NCI-H510A treated with DMSO at 0.1 percent for 48 hours (cell line): ENCODE data around the gene NOC4L.
A peak's percentile ranks its signal among the peaks of the same experiment; 100 is the strongest.
"Not testable (repeated sequence)": the region's sequence is repeated elsewhere in the genome, so short reads cannot be mapped to it uniquely, and the experiment has no call there.

ENCODE experiments used
- DNase-seq: peaks from one replicate; lab custom pipeline; 2025; lab: John Stamatoyannopoulos, UW

NOC4L gene

DNA sequence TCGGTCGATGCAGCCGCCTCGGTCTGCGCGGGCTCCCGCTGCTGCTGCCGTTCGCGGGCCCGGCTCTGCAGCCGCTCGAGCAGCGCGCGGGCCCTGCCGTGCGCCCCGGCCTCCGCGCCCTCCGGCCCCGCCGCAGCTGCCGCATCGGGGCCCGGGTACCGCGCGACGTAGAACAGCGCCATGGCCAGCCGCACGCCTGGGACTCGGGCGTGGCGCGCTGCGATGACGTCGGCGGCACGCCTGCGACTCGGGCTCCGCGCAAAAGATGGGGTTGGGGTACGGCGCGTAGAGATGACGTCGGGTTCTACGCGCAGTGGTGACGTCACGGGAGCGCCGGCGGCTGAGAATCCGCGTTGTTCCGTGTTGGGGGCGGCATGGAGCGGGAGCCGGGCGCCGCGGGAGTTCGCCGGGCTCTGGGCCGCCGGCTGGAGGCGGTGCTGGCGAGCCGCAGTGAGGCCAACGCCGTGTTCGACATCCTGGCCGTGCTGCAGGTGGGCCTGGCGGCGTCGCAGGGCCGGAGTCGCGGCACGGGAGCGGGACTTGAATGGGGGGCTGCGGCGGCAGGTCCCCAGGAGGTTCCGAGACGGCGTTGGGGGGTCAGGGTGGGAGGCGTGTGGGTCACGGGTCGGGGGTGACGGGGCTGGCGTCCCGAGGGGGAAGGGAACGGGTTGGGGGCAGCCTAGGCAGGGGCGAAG is at the start of gene NOC4L, which contains the start of gene DDX51:
TSS of gene NOC4L (plus strand) at position 343 of the 695 bp plus-strand sequence. CDS start at position 375, 32 bp downstream.
TSS of gene DDX51 (minus strand) at position 205 of the 695 bp plus-strand sequence. CDS start at position 182, 23 bp downstream.
- DNase-seq: peak; percentile 90

DNA sequence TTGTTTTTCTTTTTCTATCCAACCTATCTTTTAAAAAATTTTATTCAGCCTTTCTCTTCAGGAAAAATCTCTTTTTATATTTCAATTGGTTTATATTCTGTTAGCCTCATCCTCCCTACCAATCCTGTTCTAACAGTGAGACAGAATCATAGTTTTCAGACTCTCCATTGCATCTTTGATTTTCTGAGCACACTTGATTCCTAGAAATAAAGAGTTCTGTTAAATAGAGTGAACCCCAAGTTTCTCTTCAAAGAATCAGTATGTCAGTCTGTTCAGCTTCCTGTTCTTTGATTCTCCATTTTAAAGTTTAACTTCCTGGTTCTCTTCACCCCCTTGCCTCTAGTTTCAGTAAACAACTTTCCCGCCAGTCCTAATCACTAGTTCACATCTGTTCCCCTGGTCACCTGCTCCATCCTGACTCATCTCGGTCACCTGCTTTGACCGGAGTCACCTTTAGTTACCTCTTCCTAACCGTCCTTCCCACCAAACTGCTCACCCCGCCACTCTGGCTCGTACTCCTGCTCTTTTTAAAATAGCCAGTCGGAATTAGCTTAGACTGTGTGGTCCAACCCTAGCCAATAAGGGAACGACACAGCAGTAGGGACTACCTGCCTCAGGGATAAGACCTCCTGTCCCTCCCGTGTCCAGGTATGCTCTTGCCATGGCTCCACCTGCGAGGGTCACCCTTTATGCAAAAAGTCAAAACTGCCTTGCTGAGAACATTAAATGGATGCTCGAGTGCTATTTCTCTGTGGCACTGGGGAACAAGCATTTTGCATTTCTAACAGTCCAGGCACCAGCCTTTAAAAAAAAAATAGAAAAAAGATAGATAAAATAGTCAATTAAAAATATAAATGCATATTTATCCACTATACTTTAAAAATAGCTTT is 48.5 kb upstream of the NOC4L start:
- no peak for DNase-seq

DNA sequence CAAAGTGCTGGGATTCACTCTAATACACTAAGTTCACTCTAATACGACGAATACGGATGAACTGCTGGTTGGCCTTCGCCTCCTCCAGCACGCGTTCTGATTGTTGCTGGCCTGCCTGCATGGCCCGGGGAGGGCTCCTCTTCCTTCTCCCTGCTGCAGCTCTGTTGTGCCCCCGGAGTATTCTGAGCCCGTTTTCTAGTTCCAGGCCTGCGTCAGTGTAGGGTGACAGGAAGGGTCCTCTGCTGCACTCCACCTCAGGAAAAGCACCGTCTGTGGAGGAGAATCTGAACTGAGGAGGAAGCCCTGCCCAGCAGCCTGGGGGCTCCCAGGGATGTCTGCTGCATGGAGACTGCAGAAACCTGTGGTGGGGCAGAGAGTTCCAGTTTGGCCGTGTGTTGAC is 44.5 kb upstream of the NOC4L start:
- no peak for DNase-seq

DNA sequence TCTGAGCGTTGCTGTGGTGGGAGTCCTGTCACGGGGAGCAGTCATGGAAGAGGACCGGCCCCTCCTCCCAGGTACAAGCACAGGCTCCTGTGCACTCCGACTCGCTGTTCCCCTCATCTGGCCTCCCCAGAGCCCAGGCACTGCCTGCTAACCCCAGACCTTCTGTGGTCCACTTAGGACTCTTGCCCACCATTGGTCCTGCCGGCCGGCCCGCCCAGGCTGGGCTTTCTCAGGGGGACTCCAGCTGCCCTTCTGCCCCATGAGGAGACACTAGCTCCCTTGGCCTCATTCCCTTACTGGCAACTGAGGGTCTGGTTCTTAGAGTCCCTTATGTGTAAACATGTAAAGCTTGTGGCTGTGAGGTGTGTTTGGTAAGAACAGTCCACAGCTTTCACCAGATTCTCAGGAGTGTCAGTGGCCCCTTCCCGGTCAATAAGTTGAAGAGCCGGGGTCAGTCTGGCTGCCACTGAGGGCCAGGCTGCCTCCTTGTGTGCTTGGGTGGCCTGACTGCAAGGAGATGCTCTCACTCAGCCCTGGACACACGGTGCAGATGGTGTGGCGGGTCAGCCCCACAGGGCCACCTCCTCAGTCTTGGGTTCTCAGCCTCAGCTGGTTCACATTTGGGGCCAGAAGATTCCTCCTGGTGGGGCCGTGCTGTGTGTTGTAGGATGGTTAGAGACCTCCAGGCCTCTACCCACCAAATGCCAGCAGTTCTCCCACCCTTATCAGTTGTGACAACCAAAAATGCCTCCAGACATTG is 43.8 kb upstream of the NOC4L start:
- no peak for DNase-seq

DNA sequence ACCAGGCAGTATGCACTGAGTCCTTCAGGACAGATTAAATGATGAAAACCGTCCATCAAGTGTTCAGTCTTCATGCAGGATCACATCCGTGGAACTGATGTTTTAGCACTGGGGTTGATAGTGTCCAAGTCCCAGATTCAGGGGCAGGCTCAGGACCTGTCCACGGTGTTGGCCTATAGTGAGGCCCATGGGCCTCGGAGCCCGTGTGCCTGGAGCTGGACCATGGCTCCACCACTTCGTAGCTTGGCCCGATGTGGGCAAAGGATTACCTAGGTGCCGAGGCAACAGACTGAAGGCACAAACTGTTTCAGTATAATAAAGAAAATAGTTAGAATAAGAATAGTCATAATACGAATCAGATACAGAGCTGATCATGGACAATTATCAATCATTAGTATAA is 42.0 kb upstream of the NOC4L start:
- no peak for DNase-seq

DNA sequence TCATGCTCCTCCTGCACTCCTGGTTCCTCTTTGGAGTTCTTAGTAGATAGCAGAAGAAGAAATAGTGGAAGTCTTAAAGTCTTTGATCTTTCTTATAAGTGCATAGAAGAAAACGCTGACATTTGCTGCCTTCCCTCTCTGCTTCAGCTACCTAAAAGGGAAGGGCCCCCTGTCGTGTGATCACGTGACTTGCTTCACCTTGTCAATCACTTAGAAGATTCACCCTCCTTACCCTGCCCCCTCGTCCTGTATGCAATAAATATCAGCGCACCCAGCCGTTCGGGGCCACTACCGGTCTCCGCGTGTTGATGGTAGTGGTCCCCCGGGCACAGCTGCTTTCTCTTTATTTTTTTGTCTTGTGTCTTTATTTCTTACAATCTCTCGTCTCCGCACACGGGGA is 41.2 kb upstream of the NOC4L start:
- not testable (repeated sequence) for DNase-seq

DNA sequence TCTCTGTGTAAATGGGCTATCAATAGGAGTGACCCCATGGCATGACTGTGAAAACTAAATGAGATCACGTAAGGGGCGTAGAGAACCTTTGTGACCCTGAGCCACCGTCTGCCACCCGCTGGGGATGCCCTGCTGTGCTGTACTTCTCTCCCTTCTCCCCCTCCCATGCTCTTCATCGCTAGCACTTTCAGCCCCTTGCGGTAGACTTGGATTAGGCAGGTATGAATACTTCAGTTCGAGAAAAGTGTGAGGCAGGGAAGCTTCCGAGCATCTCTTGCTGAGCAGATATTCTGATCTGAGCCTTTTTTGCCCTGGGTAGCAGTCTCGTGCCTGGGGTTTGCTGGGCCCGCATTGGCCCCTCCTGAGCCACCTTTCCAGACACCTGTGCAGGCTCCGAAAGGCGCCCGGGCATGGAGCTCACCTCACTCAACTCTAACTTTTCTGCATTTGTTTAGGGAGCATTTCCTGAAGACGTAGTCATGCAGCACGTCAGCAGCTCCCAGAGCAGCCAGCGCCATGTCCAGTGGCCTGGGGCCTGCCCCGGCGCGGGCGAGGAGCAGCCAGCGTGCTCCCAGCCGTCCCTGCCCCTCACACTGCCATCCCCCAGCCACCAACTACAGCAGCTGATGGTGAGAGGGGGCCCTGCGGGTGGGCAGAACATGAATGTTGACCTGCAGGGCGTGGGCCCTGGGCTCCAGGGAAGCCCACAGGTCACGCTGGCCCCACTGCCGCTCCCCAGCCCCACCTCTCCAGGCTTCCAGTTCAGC is 40.5 kb upstream of the NOC4L start:
- DNase-seq: no peak

DNA sequence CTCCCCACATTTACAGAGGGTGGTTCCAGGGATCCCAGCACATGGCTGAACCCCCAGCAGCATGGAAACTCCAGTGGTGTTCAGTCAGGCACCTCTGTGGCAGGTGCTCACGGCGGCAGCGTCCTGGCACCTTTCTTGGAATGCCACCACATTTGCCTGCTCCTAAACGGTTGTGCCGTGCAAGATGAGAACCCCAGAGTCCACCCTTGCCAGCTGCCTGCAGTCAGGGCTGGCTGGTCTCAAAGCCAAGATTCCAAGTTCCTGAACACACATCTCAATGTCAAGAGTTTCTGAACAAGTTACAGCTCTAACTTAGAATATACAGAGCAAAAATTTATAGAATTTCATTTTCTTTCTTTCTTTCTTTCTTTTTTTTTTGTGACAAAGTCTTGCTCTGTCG is 38.8 kb upstream of the NOC4L start:
- no peak for DNase-seq

DNA sequence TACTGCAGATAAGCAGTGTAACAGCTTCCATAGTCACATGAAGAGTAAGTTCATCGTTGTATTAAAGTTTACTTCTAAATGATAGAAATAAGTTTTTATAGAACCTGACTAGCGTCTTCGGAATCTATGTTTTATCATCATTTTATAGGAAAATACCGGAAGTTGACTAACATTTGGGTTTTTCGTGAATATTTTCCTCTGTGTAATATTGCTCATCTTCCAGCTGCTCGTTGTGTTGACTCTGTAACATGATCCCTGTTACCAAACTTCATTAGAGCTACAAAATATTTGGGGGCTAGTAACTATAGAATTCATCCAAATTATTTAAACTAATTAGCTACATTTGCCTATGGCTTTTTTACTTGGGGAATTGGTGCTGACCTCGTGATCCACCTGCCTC is 37.3 kb upstream of the NOC4L start:
- no peak for DNase-seq

DNA sequence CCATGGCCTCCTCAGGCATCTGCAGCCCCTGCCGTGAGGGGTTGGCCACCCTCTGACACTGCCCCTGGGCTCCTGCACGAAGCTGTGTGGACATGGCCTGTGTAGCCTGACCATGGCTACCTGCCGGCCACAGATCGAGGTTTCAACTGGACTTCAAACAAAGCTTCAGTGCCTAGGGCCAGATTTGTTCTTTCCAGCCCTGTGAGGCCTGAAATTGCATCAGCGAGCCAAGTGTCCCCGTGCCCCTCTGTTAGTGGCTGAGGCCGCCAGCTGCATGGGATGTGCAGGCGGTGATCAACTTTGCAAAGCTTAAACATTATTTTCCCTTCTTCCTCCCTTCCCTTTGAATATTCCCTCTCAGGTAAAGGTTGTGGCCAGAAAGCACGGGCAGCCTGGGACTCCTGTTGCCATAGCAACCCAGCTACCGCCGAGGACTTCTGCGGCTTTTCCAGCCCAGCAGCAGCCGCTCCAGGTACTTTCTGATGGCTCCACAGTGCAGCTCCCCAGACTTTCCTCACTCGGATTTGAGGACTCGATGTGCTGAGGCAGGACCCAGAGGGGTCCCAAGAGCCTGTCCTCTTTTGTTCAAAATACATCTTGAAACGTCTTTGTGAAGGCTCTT is 35.9 kb upstream of the NOC4L start:
- no peak for DNase-seq

DNA sequence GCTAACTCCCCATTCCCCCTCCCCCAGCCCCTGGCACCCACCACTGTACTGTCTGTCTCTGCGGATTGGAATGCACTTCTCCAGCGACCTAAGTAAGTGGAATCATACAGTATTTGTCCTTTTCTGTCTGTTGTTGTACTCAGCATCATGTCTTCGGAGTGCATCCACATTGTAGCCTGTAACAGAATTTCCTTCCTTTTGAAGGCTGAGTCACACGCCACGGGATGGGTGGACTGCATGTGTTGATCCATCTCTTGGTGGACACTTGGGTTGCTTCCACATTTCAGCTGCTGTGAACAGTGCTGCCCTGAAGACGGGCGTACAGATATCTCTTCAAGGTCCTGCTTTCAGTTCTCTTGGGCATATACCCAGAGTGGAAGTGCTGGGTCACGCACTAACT is 34.5 kb upstream of the NOC4L start:
- no peak for DNase-seq

DNA sequence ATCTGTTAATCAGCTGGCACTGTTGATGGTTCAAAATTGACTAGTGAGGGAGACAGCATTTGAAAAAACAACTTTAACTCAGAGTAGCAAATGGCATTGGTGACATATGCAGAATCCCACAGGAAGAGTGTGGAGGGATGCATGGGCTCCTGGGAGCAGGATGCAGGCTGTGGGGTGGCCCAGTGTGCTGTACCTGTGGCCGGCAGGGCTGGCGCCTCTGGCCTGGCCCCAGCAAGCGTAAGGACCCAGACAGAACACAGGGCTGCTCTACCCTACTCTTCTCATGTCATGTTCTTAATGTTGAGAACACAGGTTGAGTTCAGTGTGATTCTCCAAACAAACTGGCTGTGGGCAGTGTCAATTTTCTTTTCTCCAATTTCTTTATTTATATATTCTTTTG is 33.6 kb upstream of the NOC4L start:
- DNase-seq: no peak

DNA sequence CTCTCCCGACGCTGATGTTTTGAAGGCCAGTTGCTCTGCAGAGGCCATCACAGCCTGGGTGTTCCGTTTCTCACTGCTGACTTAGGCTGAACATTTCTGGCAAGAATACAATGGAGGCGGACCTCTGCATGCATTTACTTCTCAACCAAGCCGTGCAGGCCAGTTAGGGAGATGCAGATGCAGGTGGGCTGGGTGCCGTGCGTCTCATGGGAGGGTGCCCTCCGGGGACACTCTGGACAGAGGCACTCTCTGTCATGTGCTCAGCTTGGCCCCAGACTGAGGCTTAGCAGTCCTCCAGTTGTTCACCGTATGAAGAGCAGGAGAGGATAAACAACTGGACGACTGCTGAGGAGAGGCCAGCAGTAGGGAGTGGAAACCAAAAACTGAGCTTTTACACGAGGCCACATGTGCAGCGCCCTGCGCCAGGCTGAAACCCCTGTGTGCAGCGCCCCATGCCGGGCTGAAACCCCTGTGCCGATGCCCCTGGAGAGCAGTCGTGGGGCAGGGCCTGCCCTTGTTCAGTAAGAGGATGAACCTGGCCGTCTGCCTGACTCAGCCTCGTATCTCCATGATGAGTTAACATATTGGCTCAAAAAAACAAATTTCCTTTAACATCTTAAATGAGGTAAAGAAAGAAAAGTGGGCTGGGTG is 32.5 kb upstream of the NOC4L start:
- no peak for DNase-seq

DNA sequence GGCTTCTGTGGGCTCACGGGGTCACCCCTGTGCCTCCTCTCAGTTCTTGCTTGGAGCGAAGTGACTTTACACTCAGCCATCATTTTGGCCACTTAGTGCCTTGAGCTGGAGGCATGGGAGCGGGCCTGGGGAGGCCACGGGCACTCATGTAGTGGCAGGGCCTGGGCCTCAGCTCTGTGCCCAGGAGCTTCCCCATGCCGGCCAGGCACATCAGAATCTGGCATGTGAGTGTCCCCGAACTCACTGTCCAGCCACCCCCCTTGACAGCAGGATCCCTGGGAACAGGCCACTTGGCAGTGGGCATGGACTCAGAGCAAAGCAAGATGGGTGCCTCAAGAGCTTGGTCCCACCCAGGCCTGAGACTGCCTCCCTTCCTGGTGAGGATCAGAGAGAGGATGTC is 29.6 kb upstream of the NOC4L start:
- no peak for DNase-seq

DNA sequence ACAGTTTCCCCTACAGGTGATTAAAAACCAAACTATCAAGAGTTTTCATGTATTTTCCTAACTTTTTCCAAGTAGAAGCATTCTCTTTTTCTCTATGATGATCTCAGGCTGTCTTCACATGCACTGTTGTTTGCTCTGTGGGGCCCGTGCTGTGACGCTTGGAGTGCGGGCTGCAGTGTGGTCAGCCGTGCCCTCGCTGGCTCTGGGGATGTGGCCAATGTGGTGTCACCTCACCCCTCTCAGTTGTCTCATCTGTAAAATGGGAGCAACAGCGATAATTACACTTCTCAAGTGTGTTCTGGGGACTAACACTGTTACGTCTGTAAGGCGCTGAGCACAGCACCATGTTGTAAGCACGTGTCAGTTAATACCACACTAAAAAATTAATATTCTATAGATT is 28.8 kb upstream of the NOC4L start:
- no peak for DNase-seq

DNA sequence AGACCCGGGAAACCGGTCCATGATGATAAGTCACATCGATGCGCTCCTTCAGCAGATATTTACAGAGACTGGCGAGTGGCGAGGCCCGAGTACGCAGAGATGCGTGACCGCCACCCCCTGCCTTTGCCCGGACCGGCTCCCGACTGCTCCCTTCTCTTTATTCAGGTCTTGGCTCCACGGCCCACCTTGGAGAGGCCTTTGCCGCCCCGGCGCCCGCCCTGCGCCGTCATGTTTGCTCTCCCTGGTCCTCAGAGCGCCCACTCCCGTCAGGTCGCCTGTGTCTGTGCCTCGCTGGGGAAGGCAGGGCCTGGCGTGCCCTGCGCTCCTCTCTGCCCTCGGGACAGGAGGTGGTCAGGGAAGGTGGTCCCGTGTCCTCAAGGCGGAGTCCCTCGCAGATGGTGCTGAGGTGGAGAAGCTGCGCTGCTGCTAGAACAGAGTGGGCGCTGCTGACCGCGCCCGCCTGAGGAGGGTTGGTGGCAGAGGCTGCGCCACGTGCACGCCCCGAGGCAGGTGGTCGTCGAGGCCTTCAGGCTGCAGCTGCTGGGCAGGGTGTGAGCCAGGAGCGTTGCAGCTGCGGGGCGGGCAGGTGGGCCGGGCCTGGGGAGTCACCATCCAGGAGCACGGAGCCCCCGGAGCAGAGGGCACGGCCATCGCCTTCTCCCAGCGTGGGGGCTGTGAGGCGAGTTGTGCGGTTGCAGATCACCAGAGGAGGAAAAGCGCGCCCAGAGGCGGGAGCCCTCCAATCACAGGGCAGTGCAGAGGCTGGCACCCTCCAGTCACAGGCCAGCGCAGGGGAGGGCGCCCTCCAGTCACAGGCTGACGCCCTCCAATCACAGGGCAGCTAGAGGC is 27.3 kb upstream of the NOC4L start:
- DNase-seq: no peak

DNA sequence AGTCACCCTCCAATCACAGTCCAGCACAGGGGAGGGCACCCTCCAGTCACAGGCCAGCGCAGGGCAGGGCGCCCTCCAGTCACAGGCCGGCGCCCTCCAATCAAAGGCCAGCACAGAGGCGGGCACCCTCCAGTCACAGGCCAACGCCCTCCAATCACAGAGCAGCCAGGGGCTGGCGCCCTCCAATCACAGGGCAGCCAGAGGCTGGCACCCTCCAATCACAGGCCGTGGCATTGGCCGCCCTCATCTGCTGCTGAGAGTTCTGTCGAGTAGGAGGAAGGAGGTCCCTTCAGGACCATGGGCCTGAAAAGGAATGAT is 26.7 kb upstream of the NOC4L start:
- DNase-seq: no peak

DNA sequence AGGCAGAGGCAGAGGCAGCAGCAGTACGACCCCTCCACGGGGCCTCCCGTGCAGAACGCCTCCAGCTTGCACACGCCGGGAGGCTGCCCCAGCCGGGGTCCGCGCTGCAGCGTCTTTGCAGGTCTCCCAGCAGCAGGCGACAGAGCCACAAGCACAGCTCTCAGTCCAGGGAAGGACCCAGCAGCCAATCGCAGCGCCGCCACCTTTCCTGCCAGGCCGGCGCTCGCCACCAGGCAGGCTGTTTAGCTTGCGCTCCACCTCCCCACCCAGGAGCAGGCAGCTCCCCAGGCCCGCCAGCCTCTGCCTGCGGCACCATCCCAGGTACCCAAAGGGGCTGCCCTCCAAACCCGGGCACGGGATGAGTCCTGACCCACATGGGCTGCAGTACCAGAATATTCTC is 25.4 kb upstream of the NOC4L start:
- no peak for DNase-seq

DNA sequence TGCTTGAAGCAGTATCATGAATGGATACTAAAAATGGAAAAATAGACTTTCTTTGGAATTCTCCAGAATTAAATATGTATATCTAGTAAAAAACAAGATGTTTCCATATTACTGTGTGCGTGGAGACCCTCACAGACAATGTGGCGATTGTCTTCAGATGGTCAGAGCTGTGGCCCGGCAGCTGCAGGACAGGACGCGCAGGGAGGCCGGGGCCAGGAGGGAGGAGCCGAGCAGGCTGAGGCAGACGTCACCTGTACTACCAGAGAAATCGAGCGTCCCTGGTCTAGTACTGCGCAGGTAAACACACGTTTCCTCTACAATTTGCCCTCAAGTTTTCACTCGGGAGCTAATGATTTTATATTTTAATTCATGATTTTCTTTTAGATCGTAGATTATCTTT is 23.0 kb upstream of the NOC4L start:
- DNase-seq: no peak
